Kidney epithelial cell (primary cell): ENCODE data around the gene ITIH5. TPM values are rescaled to one million over a fixed set of nuclear protein-coding genes. Genes with fewer than 3 reads are reported as not detected.

Experiments used
- DNase-seq: peaks from one replicate; pipeline ENCODE4 v3.0.0-alpha.2; 2010; ENCODE audit warnings: low read depth
- H3K27me3 ChIP-seq: 2 replicates; pipeline ENCODE4 v1.6.0; 2011; ENCODE audit warnings: low read length; ENCODE audit not compliant: control insufficient read depth, insufficient read depth
- H3K36me3 ChIP-seq: 2 replicates; pipeline ENCODE4 v1.5.1; 2011; ENCODE audit warnings: low read length; ENCODE audit not compliant: control insufficient read depth, insufficient read depth
- H3K4me3 ChIP-seq: 2 replicates; pipeline ENCODE4 v1.5.1; 2011; ENCODE audit warnings: low read depth, mild to moderate bottlenecking, control low read depth, low read length
- total RNA-seq: library from RNA; depleted of rRNA; stranded (reverse); fragments of >200 nt; gene quantifications from 2 replicates; pipeline ENCODE4 v1.2.3, GENCODE V29; 2015
- TF ChIP-seq, protein P1 (sequence below): IDR thresholded peaks from 2 replicates; pipeline ENCODE4 v1.5.1; 2011; ENCODE audit warnings: mild to moderate bottlenecking, moderate library complexity, low read length, control low read depth, inconsistent platforms; ENCODE audit not compliant: insufficient read depth, poor library complexity, severe bottlenecking

The ITIH5 gene
- total RNA-seq, 1 donor from 2014 or later = 1.5 TPM

DNA sequence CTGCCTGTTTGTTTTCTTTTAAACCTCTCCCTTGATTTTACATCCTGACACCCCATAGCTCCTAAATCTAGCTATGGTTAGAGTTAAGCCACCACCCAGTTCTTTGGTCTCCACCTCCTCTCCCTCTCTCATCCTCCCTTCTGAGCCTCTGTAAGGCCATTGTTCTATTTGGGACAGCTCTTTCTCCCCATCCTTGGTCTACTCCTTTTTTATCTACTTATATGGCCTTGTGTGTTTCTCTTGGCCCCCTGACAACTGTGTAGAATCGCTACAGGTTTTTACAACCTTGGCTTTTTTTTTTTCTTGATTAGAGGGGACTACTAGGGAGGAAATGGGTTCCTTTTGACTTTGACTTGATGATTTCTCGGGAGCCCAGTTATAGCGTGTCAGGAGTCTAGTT is 3.4 kb upstream of the ITIH5 start:
- no peak for DNase-seq
- Histone ChIP-seq H3K27me3 (peaks cover 26% of the 10 kb centered on the region), H3K36me3 (no peaks in the 10 kb centered on the region), H3K4me3 (no peak overlapping the region)
- TF ChIP-seq, protein P1, sequence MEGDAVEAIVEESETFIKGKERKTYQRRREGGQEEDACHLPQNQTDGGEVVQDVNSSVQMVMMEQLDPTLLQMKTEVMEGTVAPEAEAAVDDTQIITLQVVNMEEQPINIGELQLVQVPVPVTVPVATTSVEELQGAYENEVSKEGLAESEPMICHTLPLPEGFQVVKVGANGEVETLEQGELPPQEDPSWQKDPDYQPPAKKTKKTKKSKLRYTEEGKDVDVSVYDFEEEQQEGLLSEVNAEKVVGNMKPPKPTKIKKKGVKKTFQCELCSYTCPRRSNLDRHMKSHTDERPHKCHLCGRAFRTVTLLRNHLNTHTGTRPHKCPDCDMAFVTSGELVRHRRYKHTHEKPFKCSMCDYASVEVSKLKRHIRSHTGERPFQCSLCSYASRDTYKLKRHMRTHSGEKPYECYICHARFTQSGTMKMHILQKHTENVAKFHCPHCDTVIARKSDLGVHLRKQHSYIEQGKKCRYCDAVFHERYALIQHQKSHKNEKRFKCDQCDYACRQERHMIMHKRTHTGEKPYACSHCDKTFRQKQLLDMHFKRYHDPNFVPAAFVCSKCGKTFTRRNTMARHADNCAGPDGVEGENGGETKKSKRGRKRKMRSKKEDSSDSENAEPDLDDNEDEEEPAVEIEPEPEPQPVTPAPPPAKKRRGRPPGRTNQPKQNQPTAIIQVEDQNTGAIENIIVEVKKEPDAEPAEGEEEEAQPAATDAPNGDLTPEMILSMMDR = no peak

DNA sequence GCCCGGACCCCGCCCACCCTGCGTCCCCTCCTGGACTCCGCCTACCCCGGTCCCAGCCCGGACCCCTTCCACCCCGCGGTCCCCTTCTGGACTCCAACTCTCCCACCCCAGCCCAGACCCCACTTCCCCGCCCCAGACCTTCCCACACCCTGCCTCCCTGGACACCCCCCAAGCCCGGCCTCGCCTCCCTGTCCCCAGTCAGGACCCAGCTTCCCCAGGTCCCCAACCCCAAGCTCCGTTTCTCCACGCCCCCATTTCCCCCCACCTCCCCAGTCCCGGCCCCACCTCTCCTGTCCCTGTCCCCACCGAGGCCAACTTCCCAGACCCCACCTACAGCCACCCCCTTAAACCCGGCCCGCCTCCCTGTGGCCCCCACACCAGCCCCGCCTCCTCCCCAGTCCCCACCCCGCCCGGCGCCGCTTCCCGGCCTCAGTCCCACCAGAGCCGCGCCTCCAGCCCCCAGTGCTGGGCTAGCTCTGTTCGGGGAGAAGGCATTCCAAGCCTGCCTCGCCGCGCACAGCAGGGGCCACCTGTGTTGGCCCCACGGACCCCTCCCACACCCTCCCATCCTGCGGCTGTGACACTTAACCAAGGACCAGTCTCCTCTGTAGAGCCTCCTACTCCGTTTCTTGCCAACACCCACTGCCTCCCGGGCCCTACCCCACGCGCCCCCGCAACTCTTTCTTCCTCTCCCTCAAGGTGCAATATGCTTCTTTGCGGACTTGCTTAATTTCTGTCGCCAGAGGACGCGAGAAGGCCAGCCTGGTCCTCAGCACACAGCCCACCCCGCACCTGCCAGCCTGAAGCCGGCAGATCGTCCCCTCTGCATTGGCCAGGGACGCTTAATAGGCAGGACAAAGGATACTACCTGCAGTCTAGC is 736 bp upstream of the ITIH5 start:
- Histone ChIP-seq H3K36me3 (no peaks in the 10 kb centered on the region), H3K27me3 (peaks cover 32% of the 10 kb centered on the region), H3K4me3 (peak overlapping the region; percentile 13)
- TF ChIP-seq, protein P1 = no peak
- DNase-seq = no peak

DNA sequence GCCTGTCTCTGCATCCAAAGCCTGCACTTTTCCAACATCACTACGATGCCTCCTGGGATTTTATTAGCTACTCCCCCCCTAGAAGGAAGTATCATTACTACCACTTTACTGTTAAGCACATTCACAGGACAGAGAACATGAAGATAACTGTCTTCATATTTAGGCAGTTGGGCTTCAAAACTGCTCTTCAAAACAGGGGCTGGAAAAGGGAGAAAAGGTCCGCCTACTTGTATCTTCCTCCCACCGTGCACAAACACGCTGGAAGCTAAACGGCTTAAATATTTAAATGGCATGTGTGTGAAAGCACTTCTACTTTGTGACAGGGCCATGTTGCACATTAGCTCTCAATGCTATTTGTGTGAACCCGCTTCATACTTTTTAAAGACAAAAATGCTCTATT is 999 bp downstream of the ITIH5 start:
- peaks cover 32% of the 10 kb centered on the region for H3K27me3 ChIP-seq
- no peak for DNase-seq
- TF ChIP-seq, protein P1 = no peak
- no peak overlapping the region for H3K4me3 ChIP-seq
- no peaks in the 10 kb centered on the region for H3K36me3 ChIP-seq

DNA sequence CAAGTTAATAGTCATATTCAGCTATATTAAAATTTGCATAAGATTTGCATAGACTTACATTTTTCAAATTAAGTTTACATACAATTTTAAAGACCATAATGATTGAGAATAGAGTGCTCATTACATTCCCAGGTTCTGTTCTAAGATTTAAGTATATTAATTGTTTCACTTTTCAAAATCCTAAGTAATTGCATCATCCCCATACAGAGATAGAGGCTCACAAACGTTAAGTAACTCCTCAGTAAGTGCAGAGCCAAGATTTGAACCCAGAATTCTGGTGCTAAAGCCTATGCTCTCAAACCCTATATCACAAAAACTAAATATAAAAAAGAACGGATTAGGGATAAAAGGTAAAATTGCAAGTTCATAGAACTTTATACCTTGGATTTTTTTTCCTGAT is 2.1 kb downstream of the ITIH5 start:
- Histone ChIP-seq H3K36me3 (no peaks in the 10 kb centered on the region), H3K27me3 (peaks cover 32% of the 10 kb centered on the region), H3K4me3 (no peak overlapping the region)
- no peak for DNase-seq
- TF ChIP-seq, protein P1 = no peak

DNA sequence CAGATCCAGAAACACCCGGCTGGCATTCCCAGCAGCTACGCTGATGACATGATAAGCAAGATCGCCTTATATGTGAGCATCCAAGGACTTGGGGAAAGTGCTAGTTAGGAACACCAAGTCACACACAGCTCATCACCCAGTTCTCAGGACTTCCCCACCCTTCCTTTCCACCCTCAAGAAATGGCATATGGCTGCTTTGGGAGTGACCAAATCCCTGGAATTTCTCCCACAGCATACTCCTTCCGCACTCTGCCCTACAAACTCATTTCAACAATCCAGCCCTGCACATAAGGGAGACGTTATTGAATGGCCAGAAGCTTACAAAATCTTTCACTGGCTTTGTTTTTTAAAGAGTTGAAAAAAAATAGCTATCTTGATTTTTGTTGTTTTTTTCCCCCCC is 4.2 kb downstream of the ITIH5 start:
- no peaks in the 10 kb centered on the region for H3K36me3 ChIP-seq
- TF ChIP-seq, protein P1 = no peak
- no peak overlapping the region for H3K4me3 ChIP-seq
- H3K27me3 ChIP-seq = peaks cover 25% of the 10 kb centered on the region
- no peak for DNase-seq

DNA sequence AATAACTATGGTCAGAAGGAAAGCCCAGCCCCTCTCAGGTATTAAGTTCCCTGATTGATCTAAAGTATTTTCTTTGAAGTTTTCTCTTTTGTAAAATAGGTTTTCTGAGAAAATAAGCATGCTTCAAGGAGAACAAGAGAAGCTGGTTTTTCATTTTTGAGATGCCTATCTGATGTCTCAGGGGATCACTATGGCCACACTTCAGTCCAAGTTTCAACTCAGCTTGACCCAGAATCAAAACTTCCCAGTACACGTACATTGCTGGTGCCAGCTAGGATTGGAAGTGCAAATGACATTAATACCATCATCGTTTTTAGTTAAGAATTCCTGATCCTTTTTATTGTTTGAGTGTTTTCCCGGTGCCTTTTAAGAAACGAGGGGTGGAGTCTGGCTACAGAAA is 7.2 kb downstream of the ITIH5 start:
- DNase-seq = no peak
- peaks cover 4% of the 10 kb centered on the region for H3K27me3 ChIP-seq
- TF ChIP-seq, protein P1 = no peak
- no peaks in the 10 kb centered on the region for H3K36me3 ChIP-seq
- no peak overlapping the region for H3K4me3 ChIP-seq
